Small intestine (tissue), 16 donors: ENCODE data around the gene TMOD3. TPM values are rescaled to one million over a fixed set of nuclear protein-coding genes. Genes with fewer than 3 reads are reported as not detected.
A peak's percentile ranks its signal among the peaks of the same experiment; 100 is the strongest.
"Not testable (repeated sequence)": the region's sequence is repeated elsewhere in the genome, so short reads cannot be mapped to it uniquely, and the experiment has no call there.

Source experiments
- DNase-seq, 2 donors: peaks; one replicate each; pipeline versions ENCODE4 v3.0.0 to v3.0.0-alpha.2; 2013
- FAIRE-seq: peaks from 2 replicates; lab custom pipeline; 2012; peaks lifted over from hg19 to GRCh38; lab: Jason Lieb, UNC
- H3K27ac ChIP-seq, 3 donors: one replicate each; pipeline ENCODE4 v1.5.1; 2013; ENCODE audit warnings: low read length in 2 of 3, mild to moderate bottlenecking in 2 of 3, control low read depth in 1 of 3, inconsistent platforms in 1 of 3, low read depth in 1 of 3, moderate library complexity in 1 of 3
- H3K27me3 ChIP-seq, 3 donors: one replicate each; pipeline ENCODE4 v1.6.1; 2013; ENCODE audit warnings: low read length in 3 of 3, inconsistent platforms in 1 of 3; ENCODE audit not compliant: control insufficient read depth in 3 of 3, insufficient read depth in 3 of 3
- H3K36me3 ChIP-seq, 3 donors: one replicate each; pipeline ENCODE4 v1.6.1; 2013; ENCODE audit warnings: low read length in 3 of 3, inconsistent platforms in 1 of 3, low read depth in 1 of 3, mild to moderate bottlenecking in 1 of 3, moderate library complexity in 1 of 3; ENCODE audit not compliant: control insufficient read depth in 3 of 3, insufficient read depth in 2 of 3
- H3K4me1 ChIP-seq, 3 donors: one replicate each; pipeline ENCODE4 v1.6.1; 2013; ENCODE audit warnings: low read length in 2 of 3, inconsistent platforms in 1 of 3, low read depth in 1 of 3, mild to moderate bottlenecking in 1 of 3, moderate library complexity in 1 of 3; ENCODE audit not compliant: control insufficient read depth in 3 of 3, insufficient read depth in 2 of 3
- H3K4me3 ChIP-seq, 3 donors: one replicate each; pipeline ENCODE4 v1.5.1; 2013; ENCODE audit warnings: low read length in 3 of 3, control low read depth in 1 of 3, inconsistent platforms in 1 of 3, low read depth in 1 of 3, mild to moderate bottlenecking in 1 of 3, moderate library complexity in 1 of 3
- H3K9me3 ChIP-seq, 2 donors: one replicate each; pipeline ENCODE4 v1.6.1; 2013; ENCODE audit warnings: low read depth in 1 of 2, low read length in 1 of 2; ENCODE audit not compliant: control insufficient read depth in 2 of 2, insufficient read depth in 1 of 2
- WGBS, 3 donors: extraction: QIAGEN DNeasy Blood & Tissue Kit; methylation state at CpG; one replicate each; pipeline ENCODE4 v1.1.7; 2013; 5-methylcytosine and 5-hydroxymethylcytosine counted together
- long read RNA-seq, 10 donors: transcript quantifications; one replicate each; lab custom pipeline, GENCODE V29; 2026
- polyA plus RNA-seq, 4 donors: library from polyadenylated mRNA; stranded (reverse) in 3 of 4; unstranded in 1 of 4; fragments of 200-250 nt in 3 of 4; fragments of 120-200 nt in 1 of 4; gene quantifications; one replicate each; pipeline versions ENCODE4 v1.2.1 to v1.2.3, GENCODE V29; 2013
- donor health status: healthy with polysubstance abuse.
- donor health status: control.
- donor health status: control.
- donor health status: Bipolar disorder and iron deficiency.
- donor health status: healthy.

Gene TMOD3
- polyA plus RNA-seq = 10 to 100 TPM; 13.2 to 44.8 (median 17.0) TPM
- long read RNA-seq, donor 1 = 0 reads
- long read RNA-seq, donor 2, full-length matches to known transcripts = 4 of 4 reads
- long read RNA-seq, donor 2, partial matches to known transcripts = 0 of 4 reads
- long read RNA-seq, donor 2, other reads (novel, unspliced or antisense) = 0 of 4 reads
- long read RNA-seq, donor 3, full-length matches to known transcripts = 7 of 17 reads
- long read RNA-seq, donor 3, partial matches to known transcripts = 10 of 17 reads
- long read RNA-seq, donor 3, other reads (novel, unspliced or antisense) = 0 of 17 reads
- long read RNA-seq, donor 4, full-length matches to known transcripts = 1 of 1 reads
- long read RNA-seq, donor 4, partial matches to known transcripts = 0 of 1 reads
- long read RNA-seq, donor 4, other reads (novel, unspliced or antisense) = 0 of 1 reads
- long read RNA-seq, donor 5, partial matches to known transcripts = 27 of 33 reads
- long read RNA-seq, donor 5, other reads (novel, unspliced or antisense) = 6 of 33 reads
- long read RNA-seq, donor 6, full-length matches to known transcripts = 5 of 19 reads
- long read RNA-seq, donor 6, partial matches to known transcripts = 14 of 19 reads
- long read RNA-seq, donor 6, other reads (novel, unspliced or antisense) = 0 of 19 reads
- long read RNA-seq, donor 7, full-length matches to known transcripts = 6 of 6 reads
- long read RNA-seq, donor 7, partial matches to known transcripts = 0 of 6 reads
- long read RNA-seq, donor 7, other reads (novel, unspliced or antisense) = 0 of 6 reads
- long read RNA-seq, donor 8, full-length matches to known transcripts = 1 of 1 reads
- long read RNA-seq, donor 8, partial matches to known transcripts = 0 of 1 reads
- long read RNA-seq, donor 8, other reads (novel, unspliced or antisense) = 0 of 1 reads
- long read RNA-seq, donor 9, full-length matches to known transcripts = 4 of 4 reads
- long read RNA-seq, donor 9, partial matches to known transcripts = 0 of 4 reads
- long read RNA-seq, donor 9, other reads (novel, unspliced or antisense) = 0 of 4 reads
- long read RNA-seq, donor 10, full-length matches to known transcripts = 15 of 87 reads
- long read RNA-seq, donor 10, partial matches to known transcripts = 65 of 87 reads
- long read RNA-seq, donor 10, other reads (novel, unspliced or antisense) = 7 of 87 reads

- Histone ChIP-seq H3K9me3 (no peaks in the 10 kb centered on the region), H3K36me3 (peaks cover 0 to 3% (median 0%) of the 10 kb centered on the region in 3 donors), H3K27me3 (no peaks in the 10 kb centered on the region), H3K4me3 (peak within 1 kb of the TSS; percentile 87 to 94 (median 93)), H3K4me1 (peaks cover 0 to 5% (median 3%) of the 10 kb centered on the region in 3 donors), H3K27ac (peak within 1 kb of the TSS; percentile 93 to 98 (median 98))
- no peak for FAIRE-seq
- DNase-seq = peak; percentile 90 to 95
- 2% methylated on average over 61 to 89 of the region's 89 CpGs for WGBS, 3 donors
Measured at GRCh38 chr15:51829376-51830275, at the start of gene TMOD3. Gene TMOD3 (plus strand): TSS chr15:51829653. CDS start chr15:51862885, 33,232 bp downstream.

GRCh38 chr15:51780636-51781035 lies 48.8 kb upstream of the TMOD3 start:
- no peaks in the 10 kb centered on the region for H3K27me3 ChIP-seq
- peaks cover 0 to 3% (median 0%) of the 10 kb centered on the region in 3 donors for H3K36me3 ChIP-seq
- H3K27ac ChIP-seq = no peak overlapping the region
- H3K4me1 ChIP-seq = peaks cover 0 to 3% (median 0%) of the 10 kb centered on the region in 3 donors
- H3K9me3 ChIP-seq = peaks cover 0 to 4% of the 10 kb centered on the region in 2 donors
- H3K4me3 ChIP-seq = no peak overlapping the region
- no peak for FAIRE-seq
- DNase-seq = no peak
- 77 to 95% (median 91%) methylated on average over 1 of the region's 1 CpG for WGBS, 3 donors

DNA sequence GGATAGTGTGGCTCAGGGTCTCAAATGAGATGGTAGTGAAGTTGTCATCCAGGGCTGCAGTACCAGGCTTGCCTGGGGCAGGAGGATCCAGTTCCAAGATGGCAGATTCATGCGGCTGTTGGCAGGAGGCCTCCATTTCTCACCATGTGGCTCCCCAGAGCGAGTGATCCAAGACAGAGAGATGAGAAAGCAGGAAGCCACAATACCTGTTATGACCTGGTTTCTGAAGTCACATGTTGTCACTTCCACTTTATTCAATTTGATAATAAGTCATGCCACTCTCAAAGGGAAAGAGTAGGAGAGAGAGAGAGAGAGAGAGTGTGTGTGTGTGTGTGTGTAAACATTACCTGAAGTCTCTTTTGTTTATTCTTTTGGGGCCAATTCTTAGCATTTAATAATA lies 47.9 kb upstream of the TMOD3 start:
- FAIRE-seq = no peak
- WGBS, 3 donors = 48 to 82% (median 64%) methylated on average over 2 of the region's 2 CpGs

DNA sequence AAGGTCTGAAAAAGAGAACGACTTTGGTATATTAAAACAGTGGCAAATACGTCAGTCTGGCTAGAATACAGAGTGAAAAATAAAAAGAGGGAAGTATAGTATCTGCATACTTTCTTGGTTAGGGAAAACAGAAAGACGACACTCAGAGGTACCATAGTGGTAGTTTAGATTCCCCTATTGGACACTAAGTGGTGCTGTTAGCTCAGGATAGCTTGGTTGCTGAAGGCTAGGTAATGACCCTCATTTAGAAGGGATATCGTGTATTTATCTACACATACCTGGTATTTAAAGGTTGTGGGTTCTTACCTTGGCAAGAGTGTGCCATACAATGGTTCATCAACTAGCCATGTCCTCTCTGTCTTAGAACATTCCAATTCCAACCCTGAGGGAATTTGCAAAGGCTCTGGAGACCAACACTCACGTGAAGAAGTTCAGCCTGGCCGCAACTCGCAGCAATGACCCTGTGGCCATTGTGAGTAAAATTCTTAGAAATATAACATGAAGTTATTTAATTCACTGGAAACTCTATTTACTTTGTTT lies 47.0 kb upstream of the TMOD3 start:
- Histone ChIP-seq H3K4me3 (no peak overlapping the region), H3K27me3 (no peaks in the 10 kb centered on the region), H3K36me3 (peaks cover 0 to 5% (median 0%) of the 10 kb centered on the region in 3 donors), H3K27ac (no peak overlapping the region), H3K4me1 (no peaks in the 10 kb centered on the region), H3K9me3 (peaks cover 0 to 10% of the 10 kb centered on the region in 2 donors)
- FAIRE-seq (no peak), DNase-seq (peak; percentile 25 to 31)
- whole genome bisulfite sequencing, 3 donors = 83 to 85% (median 84%) methylated on average over 7 of the region's 7 CpGs

More for the DNA sequence above, 47.9 kb upstream of the TMOD3 start:
- no peak overlapping the region for H3K4me3 ChIP-seq
- peaks cover 0 to 3% (median 0%) of the 10 kb centered on the region in 3 donors for H3K36me3 ChIP-seq
- no peaks in the 10 kb centered on the region for H3K27me3 ChIP-seq
- DNase-seq = no peak
- no peaks in the 10 kb centered on the region for H3K4me1 ChIP-seq
- peaks cover 0 to 10% of the 10 kb centered on the region in 2 donors for H3K9me3 ChIP-seq
- no peak overlapping the region for H3K27ac ChIP-seq

DNA sequence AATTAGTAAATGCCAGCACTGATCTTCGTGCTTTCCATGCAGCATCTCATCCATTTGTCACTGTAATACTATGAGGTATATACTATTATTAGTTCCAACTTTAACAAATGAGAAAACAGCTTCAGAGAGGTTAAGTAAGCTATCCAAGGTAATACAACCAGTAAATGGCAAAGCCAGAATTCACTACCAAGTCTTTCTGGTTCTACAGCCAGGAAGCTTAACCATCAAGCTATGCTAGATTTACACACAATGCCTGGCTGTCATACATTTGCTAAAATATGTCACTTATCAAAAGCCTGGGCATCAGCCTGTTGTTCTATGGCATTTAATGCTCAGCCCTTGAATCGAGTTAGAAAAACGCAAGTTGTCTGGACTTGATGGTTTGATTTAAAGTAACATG lies 45.5 kb upstream of the TMOD3 start:
- FAIRE-seq = no peak
- no peaks in the 10 kb centered on the region for H3K27me3 ChIP-seq
- H3K27ac ChIP-seq = no peak overlapping the region
- DNase-seq = no peak
- H3K36me3 ChIP-seq = peaks cover 0 to 5% (median 0%) of the 10 kb centered on the region in 3 donors
- peaks cover 0 to 10% of the 10 kb centered on the region in 2 donors for H3K9me3 ChIP-seq
- H3K4me3 ChIP-seq = no peak overlapping the region
- H3K4me1 ChIP-seq = no peaks in the 10 kb centered on the region
- WGBS, 3 donors = 86 to 94% (median 92%) methylated on average over 3 of the region's 3 CpGs

DNA sequence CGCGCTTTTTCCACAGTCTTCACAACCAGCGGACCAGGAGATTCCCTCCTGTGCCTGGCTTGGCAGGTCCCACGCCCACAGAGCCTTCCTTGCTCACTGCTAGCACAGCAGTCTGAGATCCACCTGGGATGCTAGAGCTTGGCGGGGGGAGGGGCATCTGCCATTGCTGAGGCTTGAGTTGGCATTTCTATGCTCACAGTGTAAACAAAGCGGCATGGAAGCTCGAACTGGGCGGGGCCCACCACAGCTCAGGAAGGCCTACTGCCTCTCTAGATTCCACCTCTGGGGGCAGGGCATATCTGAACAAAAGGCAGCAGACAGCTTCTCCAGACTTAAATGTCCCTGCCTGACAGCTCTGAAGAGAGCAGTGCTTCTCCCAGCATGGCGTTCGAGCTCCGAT lies 42.3 kb upstream of the TMOD3 start:
- not testable (repeated sequence) for FAIRE-seq, H3K4me3 ChIP-seq, H3K27ac ChIP-seq, H3K36me3 ChIP-seq, H3K27me3 ChIP-seq, H3K4me1 ChIP-seq, DNase-seq
- peaks cover 0 to 10% of the 10 kb centered on the region in 2 donors for H3K9me3 ChIP-seq
- WGBS, 3 donors = 91 to 94% (median 92%) methylated on average over 11 of the region's 11 CpGs

GRCh38 chr15:51792474-51792873 lies 37.0 kb upstream of the TMOD3 start:
- not testable (repeated sequence) for H3K36me3 ChIP-seq, H3K27ac ChIP-seq, H3K27me3 ChIP-seq, H3K4me1 ChIP-seq, H3K4me3 ChIP-seq, DNase-seq, H3K9me3 ChIP-seq, FAIRE-seq
- WGBS, 3 donors = 92 to 98% (median 96%) methylated on average over 4 of the region's 4 CpGs
